Trophoblast cell (in vitro differentiated cells and primary cell): ENCODE data around the gene HHAT.

Experiments
- DNase-seq, 2 donors: peaks; one replicate each; pipeline ENCODE4 v3.0.0-alpha.2; 2016
- H2AFZ ChIP-seq: 2 replicates; pipeline ENCODE4 v1.6.1; 2013; ENCODE audit warnings: low read length, moderate library complexity, mild to moderate bottlenecking; ENCODE audit not compliant: insufficient read depth, poor library complexity
- H2AK5ac ChIP-seq: 2 replicates; pipeline ENCODE4 v1.6.1; 2013; ENCODE audit warnings: mild to moderate bottlenecking, low read length
- H2BK120ac ChIP-seq: 2 replicates; pipeline ENCODE4 v1.6.1; 2013; ENCODE audit warnings: low read length, mild to moderate bottlenecking, moderate library complexity; ENCODE audit not compliant: insufficient read depth, poor library complexity
- H2BK12ac ChIP-seq: 2 replicates; pipeline ENCODE4 v1.6.1; 2013; ENCODE audit warnings: mild to moderate bottlenecking, low read length, moderate library complexity
- H2BK5ac ChIP-seq: 2 replicates; pipeline ENCODE4 v1.6.1; 2013; ENCODE audit warnings: low read length, low read depth, moderate library complexity, mild to moderate bottlenecking; ENCODE audit not compliant: poor library complexity
- H3K14ac ChIP-seq: 2 replicates; pipeline ENCODE4 v1.6.1; 2013; ENCODE audit warnings: mild to moderate bottlenecking, low read length
- H3K18ac ChIP-seq: 2 replicates; pipeline ENCODE4 v1.6.1; 2013; ENCODE audit warnings: mild to moderate bottlenecking, low read length
- H3K23ac ChIP-seq: 2 replicates; pipeline ENCODE4 v1.6.1; 2013; ENCODE audit warnings: low read length
- H3K27ac ChIP-seq: 2 replicates; pipeline ENCODE4 v1.5.1; 2013; ENCODE audit warnings: low read depth, mild to moderate bottlenecking, inconsistent platforms, low read length, moderate library complexity
- H3K27me3 ChIP-seq: 2 replicates; pipeline ENCODE4 v1.6.1; 2013; ENCODE audit warnings: inconsistent platforms, mild to moderate bottlenecking, low read length, moderate library complexity; ENCODE audit not compliant: insufficient read depth
- H3K36me3 ChIP-seq, 2 experiments: 1 replicate in 1 of 2; 2 replicates in 1 of 2; pipeline ENCODE4 v1.6.1; 2013; ENCODE audit warnings: low read length in 2 of 2, mild to moderate bottlenecking in 2 of 2, moderate library complexity in 1 of 2; ENCODE audit not compliant: insufficient read depth in 2 of 2, control insufficient read depth in 1 of 2
- H3K4ac ChIP-seq: 2 replicates; pipeline ENCODE4 v1.6.1; 2013; ENCODE audit warnings: low read depth, mild to moderate bottlenecking, low read length, moderate library complexity
- H3K4me1 ChIP-seq, 2 experiments: 1 replicate in 1 of 2; 2 replicates in 1 of 2; pipeline ENCODE4 v1.6.1; 2013; ENCODE audit warnings: low read length in 2 of 2, mild to moderate bottlenecking in 2 of 2, moderate library complexity in 1 of 2; ENCODE audit not compliant: insufficient read depth in 2 of 2, control insufficient read depth in 1 of 2
- H3K4me2 ChIP-seq: 2 replicates; pipeline ENCODE4 v1.6.1; 2013; ENCODE audit warnings: inconsistent platforms, mild to moderate bottlenecking, low read length, moderate library complexity
- H3K4me3 ChIP-seq: 2 replicates; pipeline ENCODE4 v1.5.1; 2013; ENCODE audit warnings: mild to moderate bottlenecking, low read depth, low read length, inconsistent platforms
- H3K79me1 ChIP-seq: one replicate; pipeline ENCODE4 v1.6.1; 2013; ENCODE audit warnings: low read length
- H3K79me2 ChIP-seq: 2 replicates; pipeline ENCODE4 v1.6.1; 2013; ENCODE audit warnings: low read length, mild to moderate bottlenecking; ENCODE audit not compliant: control insufficient read depth, insufficient read depth, poor library complexity
- H3K9ac ChIP-seq: 2 replicates; pipeline ENCODE4 v1.6.1; 2013; ENCODE audit warnings: mild to moderate bottlenecking, low read length
- H3K9me3 ChIP-seq: 2 replicates; pipeline ENCODE4 v1.6.1; 2013; ENCODE audit warnings: low read depth, mild to moderate bottlenecking, control low read depth, inconsistent platforms, low read length; ENCODE audit not compliant: insufficient read depth
- H4K12ac ChIP-seq: 2 replicates; pipeline ENCODE4 v1.6.1; 2013; ENCODE audit warnings: low read depth, mild to moderate bottlenecking, low read length, moderate library complexity
- H4K8ac ChIP-seq: 2 replicates; pipeline ENCODE4 v1.6.1; 2013; ENCODE audit warnings: low read depth, mild to moderate bottlenecking, low read length, moderate library complexity
- H4K91ac ChIP-seq: one replicate; pipeline ENCODE4 v1.6.1; 2013; ENCODE audit warnings: low read depth, mild to moderate bottlenecking, low read length, moderate library complexity
- WGBS: extraction: QIAGEN DNeasy Blood & Tissue Kit; methylation state at CpG from one replicate; pipeline ENCODE4 v1.1.7; 2013; ENCODE audit warnings: missing lambda C conversion rate; ENCODE audit not compliant: insufficient read length, insufficient coverage; ENCODE audit errors: extremely low coverage; 5-methylcytosine and 5-hydroxymethylcytosine counted together

HHAT gene

GRCh38 chr1:210617293-210617692 is 288.6 kb downstream of the HHAT start:
- Histone ChIP-seq H3K9ac (no peak overlapping the region), H2AK5ac (no peak overlapping the region), H3K27ac (no peak overlapping the region), H4K91ac (no peak overlapping the region), H3K23ac (no peak overlapping the region), H3K36me3 (no peaks in the 10 kb centered on the region), H3K27me3 (no peaks in the 10 kb centered on the region), H3K4me2 (no peak overlapping the region), H4K8ac (no peak overlapping the region), H2AFZ (no peak overlapping the region), H3K14ac (no peak overlapping the region), H3K79me2 (no peaks in the 10 kb centered on the region), H3K4ac (no peak overlapping the region), H3K4me1 (no peaks in the 10 kb centered on the region), H2BK5ac (no peak overlapping the region), H3K79me1 (no peaks in the 10 kb centered on the region), H2BK120ac (no peak overlapping the region), H2BK12ac (no peak overlapping the region), H3K9me3 (no peaks in the 10 kb centered on the region), H3K4me3 (no peak overlapping the region), H4K12ac (no peak overlapping the region), H3K18ac (no peak overlapping the region)
- DNase-seq = no peak
- no CpG with 5 or more reads among the region's 1 CpG for WGBS

- H3K4ac ChIP-seq = no peak overlapping the region
- H3K23ac ChIP-seq = no peak overlapping the region
- no peak overlapping the region for H4K91ac ChIP-seq
- H3K79me1 ChIP-seq = no peaks in the 10 kb centered on the region
- H3K79me2 ChIP-seq = no peaks in the 10 kb centered on the region
- no peak overlapping the region for H2BK120ac ChIP-seq
- no peak overlapping the region for H4K8ac ChIP-seq
- no peak overlapping the region for H3K18ac ChIP-seq
- no peak overlapping the region for H3K4me3 ChIP-seq
- H3K9ac ChIP-seq = no peak overlapping the region
- WGBS = no CpG with 5 or more reads among the region's 5 CpGs
- no peaks in the 10 kb centered on the region for H3K36me3 ChIP-seq
- no peak overlapping the region for H3K4me2 ChIP-seq
- no peak overlapping the region for H3K27ac ChIP-seq
- H3K14ac ChIP-seq = no peak overlapping the region
- H2BK12ac ChIP-seq = no peak overlapping the region
- H3K27me3 ChIP-seq = no peaks in the 10 kb centered on the region
- no peak overlapping the region for H2AK5ac ChIP-seq
- H2AFZ ChIP-seq = no peak overlapping the region
- H3K4me1 ChIP-seq = no peaks in the 10 kb centered on the region
- no peaks in the 10 kb centered on the region for H3K9me3 ChIP-seq
- H4K12ac ChIP-seq = no peak overlapping the region
- no peak for DNase-seq
- H2BK5ac ChIP-seq = no peak overlapping the region
Measured at GRCh38 chr1:210618369-210618768, 289.7 kb downstream of the HHAT start.

GRCh38 chr1:210620867-210621488 is 292.3 kb downstream of the HHAT start:
- no peak overlapping the region for H4K91ac ChIP-seq
- H3K14ac ChIP-seq = no peak overlapping the region
- WGBS = no CpG with 5 or more reads among the region's 6 CpGs
- no peak overlapping the region for H2AFZ ChIP-seq
- no peak overlapping the region for H3K4ac ChIP-seq
- H3K79me2 ChIP-seq = no peaks in the 10 kb centered on the region
- no peak overlapping the region for H2AK5ac ChIP-seq
- no peak overlapping the region for H4K12ac ChIP-seq
- H3K4me1 ChIP-seq = no peaks in the 10 kb centered on the region
- H2BK120ac ChIP-seq = no peak overlapping the region
- no peak overlapping the region for H3K4me3 ChIP-seq
- H3K79me1 ChIP-seq = no peaks in the 10 kb centered on the region
- peak overlapping the region; percentile 35 for H2BK12ac ChIP-seq
- H3K36me3 ChIP-seq = no peaks in the 10 kb centered on the region
- no peak overlapping the region for H3K23ac ChIP-seq
- DNase-seq = no peak
- no peaks in the 10 kb centered on the region for H3K9me3 ChIP-seq
- H2BK5ac ChIP-seq = no peak overlapping the region
- no peak overlapping the region for H3K18ac ChIP-seq
- no peak overlapping the region for H3K27ac ChIP-seq
- H4K8ac ChIP-seq = no peak overlapping the region
- no peaks in the 10 kb centered on the region for H3K27me3 ChIP-seq
- H3K9ac ChIP-seq = no peak overlapping the region
- no peak overlapping the region for H3K4me2 ChIP-seq

- H2BK5ac ChIP-seq = no peak overlapping the region
- H3K4me2 ChIP-seq = no peak overlapping the region
- no peaks in the 10 kb centered on the region for H3K4me1 ChIP-seq
- H4K8ac ChIP-seq = no peak overlapping the region
- no peak overlapping the region for H3K9ac ChIP-seq
- no peak for DNase-seq
- no peak overlapping the region for H3K4ac ChIP-seq
- H3K79me1 ChIP-seq = no peaks in the 10 kb centered on the region
- no peak overlapping the region for H2AK5ac ChIP-seq
- H3K36me3 ChIP-seq = no peaks in the 10 kb centered on the region
- no peak overlapping the region for H2AFZ ChIP-seq
- H3K18ac ChIP-seq = no peak overlapping the region
- H3K9me3 ChIP-seq = no peaks in the 10 kb centered on the region
- WGBS = no CpG with 5 or more reads among the region's 6 CpGs
- H3K27ac ChIP-seq = no peak overlapping the region
- no peaks in the 10 kb centered on the region for H3K79me2 ChIP-seq
- no peak overlapping the region for H2BK120ac ChIP-seq
- no peak overlapping the region for H2BK12ac ChIP-seq
- no peak overlapping the region for H3K14ac ChIP-seq
- no peak overlapping the region for H4K12ac ChIP-seq
- H3K23ac ChIP-seq = no peak overlapping the region
- H3K27me3 ChIP-seq = no peaks in the 10 kb centered on the region
- H4K91ac ChIP-seq = no peak overlapping the region
- no peak overlapping the region for H3K4me3 ChIP-seq
Measured at GRCh38 chr1:210621712-210622111, 293.0 kb downstream of the HHAT start.
